HepG2 (cell line): ENCODE measurements around the gene SH2B2. TPM values are rescaled to one million over a fixed set of nuclear protein-coding genes. Genes with fewer than 3 reads are reported as not detected.

Experiments
- AKAP8 ChIP-seq: sonication (generic); formaldehyde crosslinking; IDR thresholded peaks from 2 replicates; pipeline ENCODE4 v1.5.1; 2020; ENCODE audit warnings: mild to moderate bottlenecking, missing genetic modification reagents
- ARID3A ChIP-seq: IDR thresholded peaks from 2 replicates; pipeline ENCODE4 v1.6.1; 2012; ENCODE audit warnings: low read depth, low read length, improper control_type of control experiment
- FOXO1 ChIP-seq: sonication (generic); formaldehyde crosslinking; IDR thresholded peaks from 2 replicates; pipeline ENCODE4 v1.4.0; 2020; ENCODE audit warnings: missing genetic modification reagents
- HMGXB4 ChIP-seq, 2 experiments: sonication (generic) in 1 of 2; formaldehyde crosslinking in 1 of 2; IDR thresholded peaks; 2 replicates each; pipeline versions ENCODE4 v1.4.0 to v1.6.1; 2018 to 2020; ENCODE audit warnings: missing genetic modification reagents in 2 of 2, borderline replicate concordance in 1 of 2, low read depth in 1 of 2, mild to moderate bottlenecking in 1 of 2, missing biosample characterization in 1 of 2
- MED1 ChIP-seq: sonication (generic); formaldehyde crosslinking; IDR thresholded peaks from 2 replicates; pipeline ENCODE4 v1.4.0; 2020; ENCODE audit warnings: missing genetic modification reagents
- RCOR2 ChIP-seq: IDR thresholded peaks from 2 replicates; pipeline ENCODE4 v1.6.1; 2016; ENCODE audit warnings: missing biosample characterization, missing genetic modification reagents
- RFXANK ChIP-seq: IDR thresholded peaks from 2 replicates; pipeline ENCODE4 v1.6.1; 2016
- ZNF350 ChIP-seq: sonication (generic); formaldehyde crosslinking; IDR thresholded peaks from 2 replicates; pipeline ENCODE4 v1.4.0; 2020; ENCODE audit warnings: mild to moderate bottlenecking, low read depth, missing genetic modification reagents, borderline replicate concordance
- ZNF687 ChIP-seq: sonication (generic); formaldehyde crosslinking; IDR thresholded peaks from 2 replicates; pipeline ENCODE4 v1.5.1; 2020; ENCODE audit warnings: mild to moderate bottlenecking, missing genetic modification reagents, moderate library complexity
- ZNF788 ChIP-seq: sonication (generic); formaldehyde crosslinking; IDR thresholded peaks from 2 replicates; pipeline ENCODE4 v1.5.0; 2020; ENCODE audit warnings: mild to moderate bottlenecking, missing genetic modification reagents, borderline replicate concordance
- polyA plus RNA-seq, 8 experiments: library from polyadenylated mRNA; depleted of rRNA in 3 of 8; stranded (reverse) in 7 of 8; unstranded in 1 of 8; fragments of >200 nt; fragmentation: Illumina TruSeq in 4 of 8; extraction: Trizol in 4 of 8; gene quantifications; 2 replicates each; pipeline versions ENCODE4 v1.2.1 to v1.2.3, GENCODE V29; 2011 to 2016; ENCODE audit warnings: low read depth in 4 of 8, missing spikeins in 1 of 8, mixed read lengths in 1 of 8; ENCODE audit not compliant: insufficient read depth in 1 of 8
- total RNA-seq, 5 experiments: library from RNA; depleted of rRNA; stranded (reverse); fragments of >200 nt; fragmentation: Illumina TruSeq; extraction: Trizol; gene quantifications; 2 replicates each; pipeline ENCODE4 v1.2.3, GENCODE V29; 2016; ENCODE audit warnings: low read depth in 1 of 5
- TF ChIP-seq, protein P1 (sequence below): sonication (generic); formaldehyde crosslinking; IDR thresholded peaks from 2 replicates; pipeline ENCODE4 v1.4.0; 2020; ENCODE audit warnings: missing genetic modification reagents
- TF ChIP-seq, protein P2 (sequence below): sonication (generic); formaldehyde crosslinking; IDR thresholded peaks from 2 replicates; pipeline ENCODE4 v1.4.0; 2020; ENCODE audit warnings: missing genetic modification reagents, low read depth, mild to moderate bottlenecking, borderline replicate concordance
- TF ChIP-seq, protein P3 (sequence below): IDR thresholded peaks from 2 replicates; pipeline ENCODE4 v1.6.1; 2018; ENCODE audit warnings: missing genetic modification reagents

SH2B2 gene
- total and polyA plus RNA-seq, 2 of the 13 experiments (the other 11 are each of a cell fraction or from before 2014, with no cell fraction given): 0.46 to 1.3 TPM

GRCh38 chr7:102253066-102253972 lies 33.3 kb upstream of the SH2B2 start (continued):
- TF ChIP-seq RFXANK (CRISPR knock-in tag): no peak
- TF ChIP-seq HMGXB4 (CRISPR knock-in tag; IDR thresholded peaks at IDR 0.05; ENCODE audit: borderline replicate concordance in 1 of 2, low read depth in 1 of 2): no peak
- 0 out of 2 replicates have a peak, but pooled peaks have one; percentile 16 for TF ChIP-seq RCOR2 (CRISPR knock-in tag)
- TF ChIP-seq AKAP8: no peak
- TF ChIP-seq, protein P1, sequence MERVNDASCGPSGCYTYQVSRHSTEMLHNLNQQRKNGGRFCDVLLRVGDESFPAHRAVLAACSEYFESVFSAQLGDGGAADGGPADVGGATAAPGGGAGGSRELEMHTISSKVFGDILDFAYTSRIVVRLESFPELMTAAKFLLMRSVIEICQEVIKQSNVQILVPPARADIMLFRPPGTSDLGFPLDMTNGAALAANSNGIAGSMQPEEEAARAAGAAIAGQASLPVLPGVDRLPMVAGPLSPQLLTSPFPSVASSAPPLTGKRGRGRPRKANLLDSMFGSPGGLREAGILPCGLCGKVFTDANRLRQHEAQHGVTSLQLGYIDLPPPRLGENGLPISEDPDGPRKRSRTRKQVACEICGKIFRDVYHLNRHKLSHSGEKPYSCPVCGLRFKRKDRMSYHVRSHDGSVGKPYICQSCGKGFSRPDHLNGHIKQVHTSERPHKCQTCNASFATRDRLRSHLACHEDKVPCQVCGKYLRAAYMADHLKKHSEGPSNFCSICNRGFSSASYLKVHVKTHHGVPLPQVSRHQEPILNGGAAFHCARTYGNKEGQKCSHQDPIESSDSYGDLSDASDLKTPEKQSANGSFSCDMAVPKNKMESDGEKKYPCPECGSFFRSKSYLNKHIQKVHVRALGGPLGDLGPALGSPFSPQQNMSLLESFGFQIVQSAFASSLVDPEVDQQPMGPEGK: 0 out of 2 replicates have a peak, but pooled peaks have one; percentile 15
- TF ChIP-seq, protein P2, sequence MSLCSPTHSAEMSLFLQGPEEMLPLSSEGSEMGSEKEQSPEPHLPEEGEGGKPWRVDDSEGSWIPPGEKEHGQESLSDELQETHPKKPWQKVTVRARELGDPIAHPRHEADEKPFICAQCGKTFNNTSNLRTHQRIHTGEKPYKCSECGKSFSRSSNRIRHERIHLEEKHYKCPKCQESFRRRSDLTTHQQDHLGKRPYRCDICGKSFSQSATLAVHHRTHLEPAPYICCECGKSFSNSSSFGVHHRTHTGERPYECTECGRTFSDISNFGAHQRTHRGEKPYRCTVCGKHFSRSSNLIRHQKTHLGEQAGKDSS (CRISPR knock-in tag): no peak
- no peak for TF ChIP-seq ZNF350 (CRISPR knock-in tag)
- TF ChIP-seq ZNF788 (CRISPR knock-in tag): no peak
- TF ChIP-seq MED1: 0 out of 2 replicates have a peak, but pooled peaks have one; percentile 50
- no peak for TF ChIP-seq FOXO1 (CRISPR knock-in tag)
- peak; percentile 72; the same call in 1 of the 2 replicates for TF ChIP-seq ARID3A
- TF ChIP-seq, protein P3, sequence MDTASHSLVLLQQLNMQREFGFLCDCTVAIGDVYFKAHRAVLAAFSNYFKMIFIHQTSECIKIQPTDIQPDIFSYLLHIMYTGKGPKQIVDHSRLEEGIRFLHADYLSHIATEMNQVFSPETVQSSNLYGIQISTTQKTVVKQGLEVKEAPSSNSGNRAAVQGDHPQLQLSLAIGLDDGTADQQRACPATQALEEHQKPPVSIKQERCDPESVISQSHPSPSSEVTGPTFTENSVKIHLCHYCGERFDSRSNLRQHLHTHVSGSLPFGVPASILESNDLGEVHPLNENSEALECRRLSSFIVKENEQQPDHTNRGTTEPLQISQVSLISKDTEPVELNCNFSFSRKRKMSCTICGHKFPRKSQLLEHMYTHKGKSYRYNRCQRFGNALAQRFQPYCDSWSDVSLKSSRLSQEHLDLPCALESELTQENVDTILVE (CRISPR knock-in tag): no peak
- TF ChIP-seq ZNF687 (CRISPR knock-in tag): peak; percentile 78
